DND-41 (cell line): Measurements from ENCODE around the gene GYPE.
"Not testable (repeated sequence)": the region's sequence is repeated elsewhere in the genome, so short reads cannot be mapped to it uniquely, and the experiment has no call there.

ENCODE experiments used
- CTCF ChIP-seq: IDR thresholded peaks from 2 replicates; pipeline ENCODE4 v1.5.1; 2012; ENCODE audit warnings: borderline replicate concordance, low read length, moderate library complexity, mild to moderate bottlenecking; ENCODE audit not compliant: poor library complexity, severe bottlenecking; ENCODE audit errors: extremely low read depth
- EZH2 ChIP-seq: IDR thresholded peaks from 3 replicates; pipeline ENCODE4 v1.6.1; 2012; ENCODE audit warnings: borderline replicate concordance, low read depth, mild to moderate bottlenecking, moderate library complexity, low read length, inconsistent platforms; ENCODE audit not compliant: severe bottlenecking

DNA sequence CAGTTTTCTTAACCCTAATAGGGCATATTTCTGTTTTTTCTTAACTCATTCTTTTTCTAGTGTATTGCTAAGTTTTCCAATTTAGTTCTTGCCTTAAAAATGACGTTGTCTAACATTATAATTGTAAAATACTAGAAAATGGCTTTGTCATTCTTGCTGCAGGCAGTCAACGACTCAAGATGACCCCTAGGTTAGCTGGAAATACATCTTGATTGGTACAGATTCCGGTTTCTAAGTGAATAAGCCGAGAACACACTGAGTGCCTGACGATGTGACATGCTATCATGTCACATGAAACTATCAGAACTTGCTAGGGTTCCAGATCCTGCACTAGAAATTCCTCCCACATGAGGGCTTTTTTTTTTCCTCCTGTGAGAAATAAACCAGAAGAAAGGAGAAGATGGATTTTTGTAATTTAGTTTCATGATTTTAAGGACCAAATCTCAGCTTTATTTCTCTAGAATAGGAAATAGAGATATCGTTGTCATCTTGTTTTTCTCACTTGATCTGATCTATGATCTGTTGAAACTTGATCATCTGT is 49.3 kb downstream of the GYPE start:
- TF ChIP-seq CTCF, EZH2: not testable (repeated sequence)
